GM21515 (cell line): ENCODE data around the gene TBL1XR1.
"Not testable (repeated sequence)": the region's sequence is repeated elsewhere in the genome, so short reads cannot be mapped to it uniquely, and the experiment has no call there.

Experiments used
- ATAC-seq: cut with Tn5 transposase; IDR thresholded peaks from one replicate; pipeline ENCODE4 v1.9.1; 2021; ENCODE audit not compliant: unreplicated experiment

TBL1XR1 gene

GRCh38 chr3:177144922-177145321, 52.4 kb downstream of the TBL1XR1 start:
- ATAC-seq = peak; percentile 62

DNA sequence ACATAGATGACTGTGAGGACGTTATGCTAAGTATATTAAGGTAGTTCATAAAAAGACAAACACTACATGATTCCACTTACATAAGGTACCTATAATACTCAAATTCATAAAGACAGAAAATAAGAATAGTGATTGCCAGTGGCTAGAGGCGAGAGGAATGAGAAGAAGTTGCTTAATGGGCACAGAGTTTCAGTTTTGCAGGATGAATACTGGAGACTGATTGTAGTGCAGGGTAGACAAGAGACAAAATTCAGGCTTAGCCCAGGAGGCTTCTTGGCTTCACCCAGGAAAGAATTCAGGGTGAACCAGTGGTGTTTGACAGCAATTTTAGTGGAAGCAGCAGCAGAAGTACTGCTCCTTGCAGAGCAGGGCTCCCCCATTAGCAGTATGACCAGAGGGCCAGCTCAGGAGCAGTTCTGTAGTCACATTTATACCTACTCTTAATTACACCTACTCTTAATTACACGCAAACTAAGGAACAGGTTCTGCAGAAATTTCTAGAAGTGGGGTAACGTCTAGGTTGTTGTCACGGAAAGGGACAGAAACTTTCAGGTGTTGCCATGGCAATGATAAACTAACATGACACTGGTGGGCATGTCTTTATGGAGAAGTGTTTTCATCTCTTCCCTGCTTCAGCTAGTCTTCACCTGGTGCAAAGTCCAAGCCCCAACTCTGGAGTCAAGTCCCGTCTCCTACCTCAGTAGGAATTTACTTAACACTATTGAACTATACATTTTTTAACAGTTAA, 55.2 kb downstream of the TBL1XR1 start:
- ATAC-seq = no peak

- ATAC-seq = no peak
Observed at GRCh38 chr3:177141471-177141870, 55.8 kb downstream of the TBL1XR1 start.

- ATAC-seq = not testable (repeated sequence)
Observed at GRCh38 chr3:177139220-177139619, 58.1 kb downstream of the TBL1XR1 start.

DNA sequence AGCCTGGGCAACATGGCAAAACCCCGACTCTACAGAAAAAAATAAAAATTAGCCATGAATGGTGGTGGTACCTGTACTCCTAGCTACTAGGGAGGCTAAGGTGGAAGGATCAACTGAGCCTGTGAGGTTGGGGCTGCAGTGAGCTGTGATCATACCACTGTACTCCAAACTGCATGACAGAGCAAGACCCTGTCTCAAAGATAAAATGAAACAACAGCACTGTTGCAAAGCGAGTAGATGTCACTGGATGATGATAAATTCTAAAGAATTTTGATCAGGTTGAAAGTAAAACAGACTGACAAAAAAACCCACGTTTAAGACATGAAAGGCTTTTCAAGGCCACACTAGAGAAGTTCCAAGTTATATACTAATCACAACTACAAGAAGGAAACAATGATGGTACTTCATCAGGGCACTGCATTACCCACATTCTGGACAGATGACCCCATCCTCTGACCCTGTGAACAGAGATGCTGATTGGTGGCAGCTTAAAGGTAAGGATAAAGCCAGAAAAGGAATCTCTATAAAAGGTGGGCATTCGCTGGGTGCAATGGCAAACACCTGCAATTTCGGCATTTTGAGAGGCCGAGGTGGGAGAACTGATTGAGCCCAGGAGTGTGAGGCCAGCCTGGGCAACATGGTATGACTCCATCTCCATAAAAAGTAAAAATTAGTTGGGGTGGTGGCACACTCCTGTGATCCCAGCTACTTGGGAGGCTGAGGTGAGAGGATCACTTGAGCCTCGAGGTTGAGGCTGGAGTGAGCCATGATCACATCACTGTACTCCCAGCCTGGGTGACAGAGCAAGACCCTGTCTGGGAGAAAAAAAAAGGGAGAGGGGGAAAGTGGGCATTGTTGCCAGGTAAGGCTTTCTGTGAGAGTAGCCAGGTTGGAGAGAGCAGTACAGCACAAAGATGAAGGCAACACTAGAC, 59.2 kb downstream of the TBL1XR1 start:
- ATAC-seq = no peak

- no peak for ATAC-seq
Observed at GRCh38 chr3:177136741-177137140, 60.5 kb downstream of the TBL1XR1 start.

DNA sequence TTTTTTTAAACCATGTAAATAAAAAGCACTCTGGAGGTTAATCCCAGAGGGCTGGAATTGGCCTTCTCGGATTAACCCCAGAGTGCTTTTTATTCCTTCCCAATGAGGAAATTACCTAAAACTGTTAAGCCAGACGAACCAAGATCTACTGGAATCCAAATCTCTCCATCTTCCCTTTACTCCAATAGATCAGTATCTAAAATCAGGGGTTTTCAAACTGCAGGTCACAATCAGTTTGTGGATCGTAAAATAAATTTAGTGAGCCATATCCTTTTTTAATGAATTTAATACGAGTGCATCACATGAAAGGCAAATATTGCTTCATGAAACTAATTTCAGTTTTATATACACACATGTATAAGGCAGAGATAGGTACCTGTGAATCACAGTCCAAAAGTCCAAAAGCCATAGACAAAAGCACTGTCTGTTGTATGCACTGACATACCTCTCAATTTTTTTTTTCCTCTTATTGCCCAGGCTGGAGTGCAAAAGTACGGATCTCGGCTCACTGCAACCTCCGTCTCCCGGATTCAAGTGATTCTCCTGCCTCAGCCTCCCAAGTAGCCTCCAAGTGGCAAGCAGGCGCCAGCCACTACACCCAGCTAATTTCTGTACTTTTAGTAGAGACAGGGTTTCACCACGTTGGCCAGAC, 61.3 kb downstream of the TBL1XR1 start:
- no peak for ATAC-seq

DNA sequence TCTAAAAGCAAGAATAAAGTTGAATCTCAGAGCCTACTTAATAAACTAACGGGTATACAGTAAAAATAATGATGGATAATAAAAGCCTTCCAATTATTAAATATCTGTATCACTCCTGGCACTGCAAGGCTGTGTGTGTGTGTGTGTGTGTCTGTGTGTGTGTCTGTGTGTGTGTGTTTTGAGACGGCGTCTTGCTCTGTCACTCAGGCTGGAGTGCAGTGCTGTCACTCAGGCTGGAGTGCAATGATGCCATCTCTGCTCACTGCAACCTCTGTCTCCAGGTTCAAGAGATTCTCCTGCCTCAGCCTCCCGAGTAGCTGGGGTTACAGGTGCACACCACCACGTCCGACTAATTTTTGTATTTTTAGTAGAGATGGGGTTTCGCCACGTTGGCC, 62.5 kb downstream of the TBL1XR1 start:
- no peak for ATAC-seq

- no peak for ATAC-seq
Observed at GRCh38 chr3:177133860-177134815, 63.1 kb downstream of the TBL1XR1 start.

- no peak for ATAC-seq
Observed at GRCh38 chr3:177131927-177132636, 65.2 kb downstream of the TBL1XR1 start.

DNA sequence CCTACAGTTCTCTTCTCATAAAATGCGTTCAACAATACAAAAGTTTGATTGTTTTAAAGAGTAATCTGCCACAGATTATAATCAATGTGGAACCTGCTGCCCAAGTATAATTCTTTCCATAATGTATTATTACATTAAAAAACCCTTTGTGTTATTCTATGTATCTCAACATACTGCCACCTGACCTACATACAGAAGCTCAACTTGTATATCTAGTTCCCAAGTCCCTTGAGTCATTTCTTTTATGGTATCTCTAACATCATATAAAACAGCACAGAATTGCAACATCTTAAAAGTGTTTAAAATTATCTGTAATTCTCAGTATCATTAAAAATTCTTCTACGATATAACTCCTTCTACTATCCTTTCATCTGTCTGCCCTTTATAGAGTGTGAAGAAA, 70.3 kb downstream of the TBL1XR1 start:
- ATAC-seq = no peak

- no peak for ATAC-seq
Observed at GRCh38 chr3:177126015-177126773, 71.1 kb downstream of the TBL1XR1 start.

DNA sequence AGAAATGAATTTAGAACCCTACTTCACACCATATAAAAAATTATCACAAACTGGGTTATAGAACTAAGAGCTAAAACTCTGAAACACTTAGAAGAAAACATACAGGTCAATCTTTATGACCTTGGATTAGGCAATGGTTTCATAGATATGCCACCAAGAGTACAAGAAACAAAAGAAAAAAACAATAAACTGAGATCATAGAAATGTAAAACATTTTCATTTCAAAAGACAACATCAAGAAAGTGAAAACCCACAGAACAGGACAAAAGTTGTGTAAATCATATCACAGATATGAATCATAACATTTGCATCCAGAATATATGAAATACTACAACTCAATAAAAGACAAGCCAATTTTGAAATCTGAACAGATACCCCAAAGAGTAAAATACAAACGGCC, 72.4 kb downstream of the TBL1XR1 start:
- no peak for ATAC-seq

DNA sequence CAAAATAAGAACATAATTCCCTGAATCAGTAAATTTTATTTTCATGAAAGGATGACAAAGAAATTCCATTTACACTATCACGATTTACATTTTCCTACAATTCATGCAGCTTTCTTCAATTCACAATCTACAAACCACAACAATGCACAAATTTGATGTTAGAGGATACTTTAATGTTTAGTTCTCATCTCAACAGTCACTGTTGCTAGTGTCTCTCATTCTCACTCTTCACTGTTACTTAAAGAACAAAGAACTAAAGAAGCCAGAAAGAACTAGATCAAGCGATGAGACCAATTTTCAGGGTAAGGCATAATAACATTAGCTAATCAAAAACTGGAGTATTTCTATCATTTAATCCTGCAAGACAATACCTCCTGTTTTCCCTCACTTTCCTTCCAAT, 73.5 kb downstream of the TBL1XR1 start:
- no peak for ATAC-seq

- ATAC-seq = no peak
Observed at GRCh38 chr3:177122183-177122856, 75.0 kb downstream of the TBL1XR1 start.

DNA sequence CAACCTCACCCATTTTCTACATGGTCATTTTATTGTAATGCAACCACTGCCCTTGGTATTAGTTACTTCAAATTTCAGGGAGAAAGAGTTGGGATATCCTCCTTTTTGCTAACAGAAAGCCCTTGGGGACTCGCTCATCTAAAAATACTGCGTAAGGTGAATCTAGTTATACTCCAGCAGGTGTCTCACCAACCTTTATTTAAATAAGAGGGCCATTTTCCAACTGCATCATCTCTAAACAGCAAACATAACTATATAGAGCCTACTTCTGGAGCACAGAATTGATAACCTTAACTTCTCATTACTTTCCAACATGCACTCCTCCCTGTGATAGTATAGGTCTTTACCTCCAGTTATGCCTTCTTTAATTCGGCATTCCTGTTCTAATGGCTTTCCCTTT, 77.5 kb downstream of the TBL1XR1 start:
- ATAC-seq = no peak

- ATAC-seq = no peak
Observed at GRCh38 chr3:177114253-177114652, 83.0 kb downstream of the TBL1XR1 start.

- no peak for ATAC-seq
Observed at GRCh38 chr3:177111541-177111949, 85.7 kb downstream of the TBL1XR1 start.

- ATAC-seq = no peak
Observed at GRCh38 chr3:177110895-177111294, 86.4 kb downstream of the TBL1XR1 start.
